Fibroblast of pulmonary artery (primary cell): ENCODE results near the gene SLPI.
A peak's percentile ranks its signal among the peaks of the same experiment; 100 is the strongest.

Experiments used
- DNase-seq: peaks from one replicate; pipeline ENCODE4 v3.0.0-alpha.2; 2010; ENCODE audit warnings: low read depth
- H3K4me3 ChIP-seq: replicated peaks from 2 replicates; pipeline ENCODE4 v1.5.1; 2011; ENCODE audit warnings: low read depth, mild to moderate bottlenecking, control low read depth, low read length, moderate library complexity
- TF ChIP-seq, protein P1 (sequence below): IDR thresholded peaks from 2 replicates; pipeline ENCODE4 v1.5.1; 2011; ENCODE audit warnings: mild to moderate bottlenecking, control low read depth, low read length, inconsistent platforms; ENCODE audit errors: missing control alignments

Gene SLPI

DNA sequence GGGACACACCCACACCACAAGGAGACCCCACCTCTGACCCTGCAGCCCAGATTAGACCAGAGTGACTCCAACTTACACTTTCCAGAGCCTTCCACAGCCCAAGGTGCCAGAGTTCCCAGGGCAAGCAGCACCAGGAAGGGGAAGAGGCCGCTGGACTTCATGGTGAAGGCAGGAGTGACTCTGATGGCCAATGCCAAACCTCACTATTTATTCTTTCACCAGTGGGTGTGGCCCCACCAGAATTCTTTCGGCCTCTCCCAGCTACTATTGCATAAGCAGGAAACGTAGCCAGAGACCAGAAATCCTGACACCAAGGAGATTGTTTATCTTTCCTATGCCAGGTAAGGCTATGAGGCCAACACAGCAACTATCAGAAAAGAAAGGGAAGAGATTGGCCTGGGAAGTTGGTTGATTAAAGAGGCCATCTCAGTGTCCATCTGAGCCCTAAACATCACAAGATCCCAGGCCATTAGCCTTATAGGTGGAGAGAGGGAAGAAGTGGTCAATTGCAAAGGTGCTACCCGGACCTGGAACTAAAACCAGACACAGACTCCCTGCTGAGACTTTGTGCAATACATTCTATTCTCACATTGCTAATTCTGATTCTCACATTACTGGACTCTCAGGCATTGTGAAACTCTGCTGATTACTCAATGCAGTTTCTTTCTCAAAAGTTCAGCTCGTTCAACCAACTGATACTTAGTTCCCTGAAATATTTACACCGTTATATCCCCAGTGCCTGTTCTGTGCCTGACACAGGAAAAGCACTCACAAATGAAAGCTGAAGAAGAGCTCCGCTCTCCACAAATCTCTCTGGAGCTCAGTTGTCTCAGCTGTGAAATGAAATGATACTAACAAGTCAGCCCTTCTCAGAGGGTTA lies at the start of gene SLPI:
TSS of gene SLPI (minus strand) at position 182 of the 880 bp plus-strand sequence. CDS start at position 161, 21 bp downstream.
- no peak within 1 kb of the TSS for H3K4me3 ChIP-seq
- TF ChIP-seq, protein P1, sequence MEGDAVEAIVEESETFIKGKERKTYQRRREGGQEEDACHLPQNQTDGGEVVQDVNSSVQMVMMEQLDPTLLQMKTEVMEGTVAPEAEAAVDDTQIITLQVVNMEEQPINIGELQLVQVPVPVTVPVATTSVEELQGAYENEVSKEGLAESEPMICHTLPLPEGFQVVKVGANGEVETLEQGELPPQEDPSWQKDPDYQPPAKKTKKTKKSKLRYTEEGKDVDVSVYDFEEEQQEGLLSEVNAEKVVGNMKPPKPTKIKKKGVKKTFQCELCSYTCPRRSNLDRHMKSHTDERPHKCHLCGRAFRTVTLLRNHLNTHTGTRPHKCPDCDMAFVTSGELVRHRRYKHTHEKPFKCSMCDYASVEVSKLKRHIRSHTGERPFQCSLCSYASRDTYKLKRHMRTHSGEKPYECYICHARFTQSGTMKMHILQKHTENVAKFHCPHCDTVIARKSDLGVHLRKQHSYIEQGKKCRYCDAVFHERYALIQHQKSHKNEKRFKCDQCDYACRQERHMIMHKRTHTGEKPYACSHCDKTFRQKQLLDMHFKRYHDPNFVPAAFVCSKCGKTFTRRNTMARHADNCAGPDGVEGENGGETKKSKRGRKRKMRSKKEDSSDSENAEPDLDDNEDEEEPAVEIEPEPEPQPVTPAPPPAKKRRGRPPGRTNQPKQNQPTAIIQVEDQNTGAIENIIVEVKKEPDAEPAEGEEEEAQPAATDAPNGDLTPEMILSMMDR, result no peak
- peak; percentile 56 for DNase-seq

DNA sequence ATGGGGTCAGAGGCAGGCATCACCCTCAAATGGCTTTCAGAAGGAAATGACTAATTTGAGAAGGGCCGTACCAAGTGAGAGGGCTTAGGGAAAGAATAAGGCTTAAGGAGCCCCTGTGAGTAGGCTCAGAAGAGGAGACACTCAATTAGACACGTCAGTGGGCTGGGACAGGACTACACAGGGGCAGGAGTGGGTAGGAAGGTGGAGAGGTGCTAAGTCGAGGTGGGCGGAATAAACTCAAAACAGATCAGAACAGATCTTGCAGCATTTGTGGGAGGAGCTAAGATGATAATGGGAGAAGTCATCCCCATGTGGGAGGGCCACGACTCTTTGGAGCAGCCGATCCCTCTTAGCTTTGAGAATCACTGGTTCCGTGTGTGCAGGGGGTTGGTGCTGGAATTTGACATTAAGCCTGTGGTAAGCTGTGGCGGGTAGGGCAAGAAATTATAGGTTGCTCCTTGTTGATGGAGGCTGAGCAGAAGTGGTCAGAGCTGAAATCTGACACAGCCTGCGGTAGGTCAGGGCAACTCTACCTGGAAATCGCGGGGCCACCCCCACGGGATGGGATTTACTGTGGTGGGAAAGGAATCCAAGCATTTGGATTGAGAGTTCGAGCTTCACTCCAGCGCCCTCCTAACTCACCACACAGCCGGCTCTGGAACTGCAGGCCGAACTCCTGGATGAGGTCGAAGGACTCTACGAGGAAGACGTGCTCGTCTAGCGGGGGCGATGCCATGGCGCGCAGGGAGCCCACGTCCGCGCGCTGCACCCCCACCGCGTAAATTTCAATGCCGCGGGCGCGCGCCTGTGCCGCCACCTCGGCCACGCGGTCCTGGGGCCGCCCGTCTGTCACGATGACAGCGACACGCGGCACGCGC lies 49.5 kb upstream of the SLPI start:
- TF ChIP-seq, protein P1, result no peak
- no peak for DNase-seq

DNA sequence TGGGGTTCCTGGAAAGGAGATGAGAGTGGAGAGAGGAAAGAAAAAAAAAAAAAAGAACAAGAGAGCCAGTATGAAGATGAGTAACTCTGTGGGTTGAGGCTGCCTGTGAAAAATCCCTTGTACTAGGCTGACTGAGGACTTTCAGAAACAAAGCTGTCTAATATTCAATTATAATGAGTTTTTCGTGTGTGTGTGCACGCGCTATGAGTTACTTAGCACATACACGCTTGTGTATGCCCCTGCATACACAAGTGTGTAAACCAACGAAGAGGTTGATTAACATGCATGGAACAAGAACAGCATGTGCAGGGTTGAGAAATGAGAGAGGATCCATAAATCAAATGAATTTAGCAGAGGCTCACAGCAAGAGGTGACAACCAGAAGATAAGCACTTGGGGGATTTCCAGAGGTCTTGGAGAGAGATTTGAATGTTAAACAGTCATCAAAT lies 47.5 kb upstream of the SLPI start:
- no peak for DNase-seq
- TF ChIP-seq, protein P1, result no peak
- H3K4me3 ChIP-seq, result no peak overlapping the region

More for the DNA sequence above, 49.5 kb upstream of the SLPI start:
- H3K4me3 ChIP-seq, result no peak overlapping the region

DNA sequence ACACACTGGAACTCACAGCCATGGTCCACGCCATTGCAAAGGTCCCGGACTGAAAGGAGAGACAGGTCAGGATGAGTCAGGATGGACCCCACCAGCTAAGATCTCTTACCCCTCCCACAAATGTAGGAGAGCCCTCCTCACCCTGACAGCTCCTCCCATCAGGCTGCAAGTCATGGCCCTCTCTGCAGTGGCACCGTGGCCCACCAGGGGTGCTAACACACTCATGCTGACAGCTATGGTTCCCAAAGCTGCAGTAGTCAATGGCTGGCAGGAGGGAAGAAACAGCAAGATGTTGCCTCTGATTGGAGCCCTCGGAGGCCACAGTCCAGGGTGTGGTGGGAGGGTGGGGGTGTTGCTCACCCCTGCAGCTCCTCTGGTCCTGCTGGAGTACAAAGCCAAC lies 46.6 kb upstream of the SLPI start:
- H3K4me3 ChIP-seq, result no peak overlapping the region
- TF ChIP-seq, protein P1, result peak; percentile 48
- DNase-seq, result peak; percentile 28

- no peak overlapping the region for H3K4me3 ChIP-seq
- no peak for DNase-seq
- TF ChIP-seq, protein P1, result no peak
Observed at GRCh38 chr20:45299786-45300185, 45.4 kb upstream of the SLPI start.

- DNase-seq, result no peak
- no peak overlapping the region for H3K4me3 ChIP-seq
- TF ChIP-seq, protein P1, result no peak
Observed at GRCh38 chr20:45297786-45298497, 43.6 kb upstream of the SLPI start.
